Esophagus squamous epithelium (tissue), 4 donors: ENCODE measurements around the gene ANKRD66.

ENCODE experiments used
- CTCF ChIP-seq, 6 experiments: fragments of 450-650 bp in 4 of 6; fragments of 200-600 bp in 2 of 6; sonication (generic) in 2 of 6; IDR thresholded peaks; one replicate each; pipeline ENCODE4 v1.5.1; 2016 to 2019; ENCODE audit warnings: antibody characterized with exemption in 6 of 6, mild to moderate bottlenecking in 4 of 6, moderate library complexity in 4 of 6
- POLR2A ChIP-seq, 4 donors: fragments of 450-650 bp; IDR thresholded peaks; one replicate each; pipeline ENCODE4 v1.6.1; 2017; ENCODE audit warnings: antibody characterized with exemption in 4 of 4, mild to moderate bottlenecking in 4 of 4, moderate library complexity in 3 of 4

- TF ChIP-seq CTCF (IDR thresholded peaks at IDR 0.05) = no peak
- TF ChIP-seq POLR2A (IDR thresholded peaks at IDR 0.05) = no peak
These were observed 9.8 kb upstream of the ANKRD66 start for GRCh38 chr6:46736906-46737305.
